ENCODE results near the gene ENTPD8. TPM values are rescaled to one million over a fixed set of nuclear protein-coding genes. Genes with fewer than 3 reads are reported as not detected.

The ENTPD8 gene, protein sequence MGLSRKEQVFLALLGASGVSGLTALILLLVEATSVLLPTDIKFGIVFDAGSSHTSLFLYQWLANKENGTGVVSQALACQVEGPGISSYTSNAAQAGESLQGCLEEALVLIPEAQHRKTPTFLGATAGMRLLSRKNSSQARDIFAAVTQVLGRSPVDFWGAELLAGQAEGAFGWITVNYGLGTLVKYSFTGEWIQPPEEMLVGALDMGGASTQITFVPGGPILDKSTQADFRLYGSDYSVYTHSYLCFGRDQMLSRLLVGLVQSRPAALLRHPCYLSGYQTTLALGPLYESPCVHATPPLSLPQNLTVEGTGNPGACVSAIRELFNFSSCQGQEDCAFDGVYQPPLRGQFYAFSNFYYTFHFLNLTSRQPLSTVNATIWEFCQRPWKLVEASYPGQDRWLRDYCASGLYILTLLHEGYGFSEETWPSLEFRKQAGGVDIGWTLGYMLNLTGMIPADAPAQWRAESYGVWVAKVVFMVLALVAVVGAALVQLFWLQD
- total RNA-seq, result 6.1 and 7.1 TPM in 2 replicates
- 14.2 and 16.5 TPM in 2 replicates for polyA plus RNA-seq

DNA sequence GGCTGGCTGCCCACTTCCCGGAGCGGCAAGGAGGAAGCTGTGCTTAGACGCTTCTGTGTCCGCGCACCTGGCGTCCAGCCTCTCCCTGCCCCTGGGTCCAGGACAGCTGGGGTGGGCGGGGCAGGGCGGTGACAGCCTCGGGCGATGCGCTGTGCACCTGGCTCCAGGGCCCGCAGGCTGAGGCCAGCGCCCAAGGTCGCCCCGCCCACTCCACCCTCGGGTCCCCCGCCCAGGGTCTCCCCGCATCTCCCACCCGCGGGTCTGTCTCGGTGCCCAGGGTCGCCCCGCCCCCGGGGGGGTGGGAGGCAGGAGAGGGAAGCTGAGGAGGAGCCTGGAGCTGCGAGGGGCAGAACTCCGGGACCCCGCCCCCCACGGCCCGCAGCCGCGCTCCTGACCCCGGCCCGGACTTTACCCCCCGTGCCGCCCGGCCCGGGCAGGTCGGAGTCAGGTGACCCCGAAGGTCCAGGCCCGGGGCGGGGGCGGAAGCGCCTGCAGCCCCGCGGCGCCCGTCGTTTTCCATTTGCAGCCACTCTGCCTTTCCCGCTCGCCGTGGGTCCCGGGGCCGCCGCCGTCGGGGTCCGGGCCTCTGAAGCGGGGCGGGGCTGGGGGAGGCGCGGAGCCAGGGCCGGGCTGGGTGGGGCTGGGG is at the start of gene ENTPD8:
Gene ENTPD8 (minus strand): TSS at position 69 of the 646 bp plus-strand sequence. CDS start 3,072 bp downstream, outside the sequence.
- Histone ChIP-seq H3K9me2 (replicated peaks; ENCODE audit: insufficient read depth) (no peaks in the 10 kb centered on the region), H3K79me2 (no peaks in the 10 kb centered on the region), H2AFZ (peak within 1 kb of the TSS; percentile 51), H4K20me1 (ENCODE audit: insufficient read depth, poor library complexity, severe bottlenecking) (no peaks in the 10 kb centered on the region), H3K4me1 (ENCODE audit: insufficient read depth) (peaks cover 12% of the 10 kb centered on the region), H3K27ac (peak within 1 kb of the TSS; percentile 39), H3K36me3 (replicated peaks; ENCODE audit: insufficient read depth, low read depth) (no peaks in the 10 kb centered on the region), H3K27me3 (no peaks in the 10 kb centered on the region), H3K4me3 (peak within 1 kb of the TSS; percentile 34), H3K9me3 (ENCODE audit: low read depth) (no peaks in the 10 kb centered on the region), H3K4me2 (peak within 1 kb of the TSS; percentile 89)
- DNase-seq (ENCODE audit: low spot score), result peak; percentile 93
- TF ChIP-seq CTCF (IDR thresholded peaks at IDR 0.05; ENCODE audit: poor library complexity) (no peak), EZH2 (IDR thresholded peaks at IDR 0.05; ENCODE audit: borderline replicate concordance) (no peak), EZH2phosphoT487 (IDR thresholded peaks at IDR 0.05; ENCODE audit: low read depth, severe bottlenecking, unreplicated experiment) (no peak)
- under 1% methylated on average over 15 of the region's 62 CpGs for WGBS (ENCODE audit: low lambda C conversion rate, missing lambda C conversion rate)

DNA sequence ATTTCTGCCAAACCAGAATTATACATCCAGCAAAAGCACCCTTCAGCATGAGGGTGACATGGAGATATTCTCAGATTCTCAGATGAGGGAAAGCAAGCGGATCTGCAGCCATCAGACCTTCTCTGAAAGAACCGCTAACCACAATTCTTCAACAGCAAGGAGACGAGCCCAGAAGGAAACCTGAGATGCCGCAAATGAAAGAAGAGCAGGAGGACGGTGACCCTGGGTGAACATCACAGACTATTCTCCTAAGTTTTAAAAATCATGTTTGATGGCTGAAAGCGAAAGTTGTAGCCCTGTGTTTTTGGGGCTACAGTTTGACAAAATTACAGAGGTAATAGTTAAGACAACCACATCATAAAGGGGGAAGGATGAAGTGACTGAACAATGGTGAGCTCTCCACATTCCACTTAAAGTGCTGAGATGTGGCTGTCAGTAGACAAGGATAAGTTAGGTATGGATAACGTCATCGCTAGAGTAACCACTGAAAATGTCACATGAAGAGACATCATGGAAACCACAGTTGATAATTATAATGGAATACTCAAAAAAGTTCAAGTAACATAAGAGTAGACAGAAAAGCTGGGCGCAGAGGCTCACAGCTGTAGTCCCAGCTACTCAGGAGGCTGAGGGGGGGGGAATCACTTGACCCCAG is 49.5 kb upstream of the ENTPD8 start:
- Histone ChIP-seq H3K9me3 (ENCODE audit: low read depth) (no peaks in the 10 kb centered on the region), H3K36me3 (replicated peaks; ENCODE audit: insufficient read depth, low read depth) (no peaks in the 10 kb centered on the region), H3K27me3 (no peaks in the 10 kb centered on the region), H3K9me2 (replicated peaks; ENCODE audit: insufficient read depth) (no peaks in the 10 kb centered on the region), H2AFZ (no peak overlapping the region), H3K4me2 (no peak overlapping the region), H4K20me1 (ENCODE audit: insufficient read depth, poor library complexity, severe bottlenecking) (no peaks in the 10 kb centered on the region), H3K4me3 (no peak overlapping the region), H3K27ac (no peak overlapping the region), H3K4me1 (ENCODE audit: insufficient read depth) (no peaks in the 10 kb centered on the region), H3K79me2 (no peaks in the 10 kb centered on the region)
- 83% methylated on average over 9 of the region's 9 CpGs for WGBS (ENCODE audit: low lambda C conversion rate, missing lambda C conversion rate)
- no peak for DNase-seq (ENCODE audit: low spot score)
- no peak for TF ChIP-seq EZH2phosphoT487 (IDR thresholded peaks at IDR 0.05; ENCODE audit: low read depth, severe bottlenecking, unreplicated experiment)
- no peak for TF ChIP-seq EZH2 (IDR thresholded peaks at IDR 0.05; ENCODE audit: borderline replicate concordance)
- no peak for TF ChIP-seq CTCF (IDR thresholded peaks at IDR 0.05; ENCODE audit: poor library complexity)

- no peak for DNase-seq (ENCODE audit: low spot score)
- H3K4me3 ChIP-seq, result no peak overlapping the region
- no peaks in the 10 kb centered on the region for H3K36me3 ChIP-seq (replicated peaks; ENCODE audit: insufficient read depth, low read depth)
- no peaks in the 10 kb centered on the region for H4K20me1 ChIP-seq (ENCODE audit: insufficient read depth, poor library complexity, severe bottlenecking)
- H3K79me2 ChIP-seq, result no peaks in the 10 kb centered on the region
- H3K9me3 ChIP-seq (ENCODE audit: low read depth), result no peaks in the 10 kb centered on the region
- WGBS (ENCODE audit: low lambda C conversion rate, missing lambda C conversion rate), result 93% methylated on average over 6 of the region's 6 CpGs
- H3K27ac ChIP-seq, result no peak overlapping the region
- no peak for TF ChIP-seq EZH2phosphoT487 (IDR thresholded peaks at IDR 0.05; ENCODE audit: low read depth, severe bottlenecking, unreplicated experiment)
- TF ChIP-seq CTCF (IDR thresholded peaks at IDR 0.05; ENCODE audit: poor library complexity), result no peak
- no peak for TF ChIP-seq EZH2 (IDR thresholded peaks at IDR 0.05; ENCODE audit: borderline replicate concordance)
- no peaks in the 10 kb centered on the region for H3K27me3 ChIP-seq
- H3K4me1 ChIP-seq (ENCODE audit: insufficient read depth), result no peaks in the 10 kb centered on the region
- H3K4me2 ChIP-seq, result no peak overlapping the region
- no peaks in the 10 kb centered on the region for H3K9me2 ChIP-seq (replicated peaks; ENCODE audit: insufficient read depth)
- no peak overlapping the region for H2AFZ ChIP-seq
Measured at GRCh38 chr9:137488906-137489305, 47.7 kb upstream of the ENTPD8 start.

All from hepatocyte (in vitro differentiated cells).